Measurements from ENCODE around the gene CDX1.
"Not testable (repeated sequence)": the region's sequence is repeated elsewhere in the genome, so short reads cannot be mapped to it uniquely, and the experiment has no call there.

Gene CDX1

DNA sequence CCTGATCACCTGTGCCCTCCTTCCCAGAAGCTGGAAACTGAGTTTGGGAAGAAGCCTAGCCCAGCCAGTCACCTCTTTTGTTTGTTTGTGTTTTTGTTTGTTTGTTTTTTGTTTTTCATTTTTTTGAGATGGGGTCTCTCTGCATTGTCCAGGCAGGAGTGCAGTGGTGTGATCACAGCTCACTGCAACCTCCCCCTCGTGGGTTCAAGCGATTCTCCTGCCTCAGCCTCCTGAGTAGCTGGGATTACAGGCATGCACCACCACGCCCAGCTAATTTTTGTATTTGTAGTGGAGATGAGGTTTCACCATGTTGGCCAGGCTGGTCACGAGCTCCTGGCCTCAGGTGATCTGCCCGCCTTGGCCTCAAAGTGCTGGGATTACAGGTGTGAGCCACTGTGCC is 67.1 kb downstream of the CDX1 start:
- DNase-seq (ENCODE audit: low read depth), result not testable (repeated sequence)
